ENCODE data around the gene CES2. TPM values are rescaled to one million over a fixed set of nuclear protein-coding genes. Genes with fewer than 3 reads are reported as not detected.

The CES2 gene
- polyA plus RNA-seq, 1 of the 3 experiments (the other 2 are of a cell fraction): 33.1 TPM

GRCh38 chr16:66970775-66971720 lies 35.7 kb downstream of the CES2 start (continued):
- TF ChIP-seq RAD21 (IDR thresholded peaks at IDR 0.05; ENCODE audit: low read length) (no peak), RXRA (IDR thresholded peaks at IDR 0.05; ENCODE audit: borderline replicate concordance, low read depth) (no peak), TEAD4 (IDR thresholded peaks at IDR 0.05; ENCODE audit: borderline replicate concordance, insufficient read depth) (no peak), EZH2phosphoT487 (IDR thresholded peaks at IDR 0.05; ENCODE audit: borderline replicate concordance, low read depth) (no peak)

GRCh38 chr16:66972983-66973382 lies 37.7 kb downstream of the CES2 start:
- H2AFZ ChIP-seq (ENCODE audit: low read depth): no peak overlapping the region
- H3K36me3 ChIP-seq (replicated peaks in 1 of 2; ENCODE audit: control insufficient read depth in 1 of 2, insufficient read depth in 2 of 2, low read length in 1 of 2): no peaks in the 10 kb centered on the region
- H3F3A ChIP-seq (replicated peaks; ENCODE audit: insufficient read depth): no peaks in the 10 kb centered on the region
- no peak overlapping the region for H3K4me3 ChIP-seq (ENCODE audit: low read depth in 2 of 2, low read length in 1 of 2)
- no peak overlapping the region for H3K4me2 ChIP-seq
- no peaks in the 10 kb centered on the region for H3K27me3 ChIP-seq (ENCODE audit: insufficient read depth)
- ChIA-PET POLR2A (no interaction called here), CTCF (interaction anchor here (0.6 to 6.9 kb wide), 6 partner anchors 19 to 444 kb away, joined by 3 to 103 read pairs (median 8); partner anchors contain the start of genes B3GNT9 and ZDHHC1)
- no peak for DNase-seq
- no peak overlapping the region for H3K9ac ChIP-seq
- H3K27ac ChIP-seq (ENCODE audit: low read depth in 2 of 2, low read length in 1 of 2): no peak overlapping the region
- WGBS (ENCODE audit: low lambda C conversion rate): 91% methylated on average over 6 of the region's 9 CpGs
- TF ChIP-seq GATA2 (CRISPR knock-in tag; IDR thresholded peaks at IDR 0.05) (no peak), SIN3A (IDR thresholded peaks at IDR 0.05; ENCODE audit: borderline replicate concordance, low read depth, low read length) (no peak), TCF12 (IDR thresholded peaks at IDR 0.05) (no peak), USF1 (IDR thresholded peaks at IDR 0.05; ENCODE audit: borderline replicate concordance, low read depth) (no peak), TEAD4 (IDR thresholded peaks at IDR 0.05; ENCODE audit: borderline replicate concordance, insufficient read depth) (no peak), FOSL2 (IDR thresholded peaks at IDR 0.05; ENCODE audit: borderline replicate concordance, low read depth) (no peak), MEF2A (IDR thresholded peaks at IDR 0.05; ENCODE audit: borderline replicate concordance, low read depth) (no peak), CHD2 (IDR thresholded peaks at IDR 0.05; ENCODE audit: low read length, partially characterized antibody) (no peak), RAD21 (IDR thresholded peaks at IDR 0.05; ENCODE audit: low read length) (no peak), REST (IDR thresholded peaks at IDR 0.05; ENCODE audit: low read depth, low read length) (no peak), JUND (IDR thresholded peaks at IDR 0.05) (no peak), GABPA (IDR thresholded peaks at IDR 0.05; ENCODE audit: low read depth) (no peak), TAF1 (IDR thresholded peaks at IDR 0.05; ENCODE audit: borderline replicate concordance, low read depth, low read length) (no peak), POLR2AphosphoS5 (IDR thresholded peaks at IDR 0.05; ENCODE audit: low read depth, low read length) (no peak), RCOR1 (IDR thresholded peaks at IDR 0.05; ENCODE audit: low read length) (no peak), ZBTB33 (IDR thresholded peaks at IDR 0.05; ENCODE audit: borderline replicate concordance, low read depth) (no peak)
- TF ChIP-seq, protein P1, sequence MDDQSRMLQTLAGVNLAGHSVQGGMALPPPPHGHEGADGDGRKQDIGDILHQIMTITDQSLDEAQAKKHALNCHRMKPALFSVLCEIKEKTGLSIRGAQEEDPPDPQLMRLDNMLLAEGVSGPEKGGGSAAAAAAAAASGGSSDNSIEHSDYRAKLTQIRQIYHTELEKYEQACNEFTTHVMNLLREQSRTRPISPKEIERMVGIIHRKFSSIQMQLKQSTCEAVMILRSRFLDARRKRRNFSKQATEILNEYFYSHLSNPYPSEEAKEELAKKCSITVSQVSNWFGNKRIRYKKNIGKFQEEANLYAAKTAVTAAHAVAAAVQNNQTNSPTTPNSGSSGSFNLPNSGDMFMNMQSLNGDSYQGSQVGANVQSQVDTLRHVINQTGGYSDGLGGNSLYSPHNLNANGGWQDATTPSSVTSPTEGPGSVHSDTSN (IDR thresholded peaks at IDR 0.05): no peak
- TF ChIP-seq, protein P2, sequence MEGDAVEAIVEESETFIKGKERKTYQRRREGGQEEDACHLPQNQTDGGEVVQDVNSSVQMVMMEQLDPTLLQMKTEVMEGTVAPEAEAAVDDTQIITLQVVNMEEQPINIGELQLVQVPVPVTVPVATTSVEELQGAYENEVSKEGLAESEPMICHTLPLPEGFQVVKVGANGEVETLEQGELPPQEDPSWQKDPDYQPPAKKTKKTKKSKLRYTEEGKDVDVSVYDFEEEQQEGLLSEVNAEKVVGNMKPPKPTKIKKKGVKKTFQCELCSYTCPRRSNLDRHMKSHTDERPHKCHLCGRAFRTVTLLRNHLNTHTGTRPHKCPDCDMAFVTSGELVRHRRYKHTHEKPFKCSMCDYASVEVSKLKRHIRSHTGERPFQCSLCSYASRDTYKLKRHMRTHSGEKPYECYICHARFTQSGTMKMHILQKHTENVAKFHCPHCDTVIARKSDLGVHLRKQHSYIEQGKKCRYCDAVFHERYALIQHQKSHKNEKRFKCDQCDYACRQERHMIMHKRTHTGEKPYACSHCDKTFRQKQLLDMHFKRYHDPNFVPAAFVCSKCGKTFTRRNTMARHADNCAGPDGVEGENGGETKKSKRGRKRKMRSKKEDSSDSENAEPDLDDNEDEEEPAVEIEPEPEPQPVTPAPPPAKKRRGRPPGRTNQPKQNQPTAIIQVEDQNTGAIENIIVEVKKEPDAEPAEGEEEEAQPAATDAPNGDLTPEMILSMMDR (IDR thresholded peaks at IDR 0.05): no peak
- no peaks in the 10 kb centered on the region; a peak in 1 of 4 replicates for H3K4me1 ChIP-seq (ENCODE audit: control insufficient read depth in 1 of 2, insufficient read depth in 2 of 2, low read depth in 1 of 2, low read length in 1 of 2)
- H3K9me3 ChIP-seq: no peaks in the 10 kb centered on the region
- H4K20me1 ChIP-seq (ENCODE audit: insufficient read depth): no peaks in the 10 kb centered on the region
- no peaks in the 10 kb centered on the region for H3K79me2 ChIP-seq (ENCODE audit: insufficient read depth)
- H3K9me2 ChIP-seq: no peaks in the 10 kb centered on the region

Measured in SK-N-SH (cell line).